LNCAP (cell line): ENCODE results near the gene SLC45A3.

Experiments used
- CTCF ChIP-seq: fragments of 450-650 bp; IDR thresholded peaks from 2 replicates; pipeline ENCODE4 v1.5.1; 2017; ENCODE audit warnings: mild to moderate bottlenecking

The SLC45A3 gene

GRCh38 chr1:205706601-205707502 lies 26.5 kb upstream of the SLC45A3 start:
- TF ChIP-seq CTCF = no peak

- TF ChIP-seq CTCF = no peak
Measured at GRCh38 chr1:205704903-205705302, 24.6 kb upstream of the SLC45A3 start.

GRCh38 chr1:205703072-205703471 lies 22.8 kb upstream of the SLC45A3 start:
- TF ChIP-seq CTCF = no peak

GRCh38 chr1:205701891-205702290 lies 21.6 kb upstream of the SLC45A3 start:
- TF ChIP-seq CTCF = no peak

- no peak for TF ChIP-seq CTCF
Measured at GRCh38 chr1:205701420-205701819, 21.1 kb upstream of the SLC45A3 start.

GRCh38 chr1:205700865-205701401 lies 20.6 kb upstream of the SLC45A3 start:
- no peak for TF ChIP-seq CTCF

- no peak for TF ChIP-seq CTCF
Measured at GRCh38 chr1:205699416-205699815, 19.1 kb upstream of the SLC45A3 start.
